ENCODE measurements around the gene TXLNB.

GRCh38 chr6:139247618-139248017 lies 44.2 kb downstream of the TXLNB start:
- TF ChIP-seq POLR2A (IDR thresholded peaks at IDR 0.05; ENCODE audit: low read depth, low read length) = no peak
- no peak for TF ChIP-seq POLR2AphosphoS5 (IDR thresholded peaks at IDR 0.05; ENCODE audit: low read depth, low read length)
- no peak for TF ChIP-seq PAX5 (IDR thresholded peaks at IDR 0.05; ENCODE audit: insufficient read depth, low read length, severe bottlenecking)
- no peak for TF ChIP-seq TAF1 (IDR thresholded peaks at IDR 0.05; ENCODE audit: low read depth, low read length)
- no peak for TF ChIP-seq POU2F2 (IDR thresholded peaks at IDR 0.05; ENCODE audit: low read depth, low read length)
- no peak for TF ChIP-seq SPI1 (IDR thresholded peaks at IDR 0.05; ENCODE audit: low read depth, low read length)

Measured in GM12891 (cell line).